Endothelial cell of umbilical vein (primary cell): ENCODE measurements around the gene SMAD1. TPM values are rescaled to one million over a fixed set of nuclear protein-coding genes. Genes with fewer than 3 reads are reported as not detected.

Source experiments
- BruUV-seq: library from RNA; stranded (reverse); fragments of 400-500 nt; replicated peaks from 2 replicates; lab custom pipeline; 2021; lab: Mats Ljungman, UMichigan
- CTCF ChIA-PET: fragments of 300-600, 350-600 bp; sonication (Branson Sonifier 250); formaldehyde crosslinking; loops from one replicate; lab custom pipeline; 2021; ENCODE audit warnings: antibody characterized with exemption, inconsistent platforms; lab: Charles Lee
- POLR2A ChIA-PET: fragments of 300-600, 350-600 bp; sonication (Branson Sonifier 250); formaldehyde crosslinking; loops from one replicate; lab custom pipeline; 2021; ENCODE audit warnings: antibody characterized with exemption, inconsistent platforms; lab: Charles Lee
- DNase-seq: peaks from one replicate; pipeline ENCODE4 v3.0.0-alpha.2; 2011; ENCODE audit warnings: low read depth, low spot score
- FAIRE-seq: peaks from 2 replicates; lab custom pipeline; 2011; peaks lifted over from hg19 to GRCh38; lab: Jason Lieb, UNC
- H2AFZ ChIP-seq: 2 replicates; pipeline ENCODE4 v1.6.0; 2012; ENCODE audit warnings: low read depth, low read length, control low read depth, inconsistent platforms
- H3K27ac ChIP-seq: 2 replicates; pipeline ENCODE4 v1.5.1; 2011; ENCODE audit warnings: low read depth, mild to moderate bottlenecking, control low read depth, low read length, moderate library complexity; ENCODE audit not compliant: insufficient read depth
- H3K27me3 ChIP-seq, 2 experiments: 2 replicates each; pipeline versions ENCODE4 v1.6.0 to v1.6.1; 2011; ENCODE audit warnings: low read length in 2 of 2, mixed read lengths in 1 of 2; ENCODE audit not compliant: control insufficient read depth in 2 of 2, insufficient read depth in 2 of 2
- H3K36me3 ChIP-seq, 2 experiments: 2 replicates in 1 of 2; 3 replicates in 1 of 2; pipeline ENCODE4 v1.5.1; 2011; ENCODE audit warnings: low read length in 2 of 2, mild to moderate bottlenecking in 1 of 2, moderate library complexity in 1 of 2; ENCODE audit not compliant: control insufficient read depth in 2 of 2, insufficient read depth in 2 of 2; ENCODE audit errors: extremely low read depth in 1 of 2
- H3K4me1 ChIP-seq: 3 replicates; pipeline ENCODE4 v1.5.1; 2011; ENCODE audit warnings: mild to moderate bottlenecking, low read length; ENCODE audit not compliant: control insufficient read depth, insufficient read depth; ENCODE audit errors: extremely low read depth
- H3K4me2 ChIP-seq: 2 replicates; pipeline ENCODE4 v1.6.1; 2011; ENCODE audit warnings: low read length, control low read depth, mixed read lengths; ENCODE audit not compliant: insufficient read depth
- H3K4me3 ChIP-seq, 3 experiments: fragments of 200-600 bp in 1 of 3; sonication (generic), shearing (Covaris generic) in 1 of 3; replicated peaks in 1 of 3; 2 replicates each; pipeline ENCODE4 v1.5.1; 2011 to 2016; ENCODE audit warnings: control low read depth in 3 of 3, low read length in 3 of 3, mild to moderate bottlenecking in 2 of 3, inconsistent platforms in 1 of 3, low read depth in 1 of 3, moderate library complexity in 1 of 3; ENCODE audit not compliant: insufficient read depth in 1 of 3
- H3K79me2 ChIP-seq: 2 replicates; pipeline ENCODE4 v1.6.0; 2012; ENCODE audit warnings: low read length, inconsistent platforms; ENCODE audit not compliant: control insufficient read depth, insufficient read depth
- H3K9ac ChIP-seq: replicated peaks from 2 replicates; pipeline ENCODE3; 2011; ENCODE audit warnings: low read length, control low read depth; ENCODE audit not compliant: insufficient read depth; ENCODE audit errors: extremely low read depth
- H3K9me1 ChIP-seq: replicated peaks from 3 replicates; pipeline ENCODE4 v1.6.0; 2011; ENCODE audit warnings: mild to moderate bottlenecking, low read length; ENCODE audit not compliant: control insufficient read depth, insufficient read depth; ENCODE audit errors: extremely low read depth
- H3K9me3 ChIP-seq: replicated peaks from 2 replicates; pipeline ENCODE4 v1.5.1; 2012; ENCODE audit warnings: low read length, inconsistent platforms; ENCODE audit not compliant: control insufficient read depth, insufficient read depth
- H4K20me1 ChIP-seq: replicated peaks from 2 replicates; pipeline ENCODE3; 2011; ENCODE audit warnings: mild to moderate bottlenecking, low read length; ENCODE audit not compliant: control insufficient read depth, insufficient read depth; ENCODE audit errors: extremely low read depth
- EZH2 ChIP-seq: IDR thresholded peaks from 2 replicates; pipeline ENCODE4 v1.6.1; 2012; ENCODE audit warnings: borderline replicate concordance, low read depth, mild to moderate bottlenecking, moderate library complexity, low read length, inconsistent platforms; ENCODE audit not compliant: severe bottlenecking
- FOS ChIP-seq: IDR thresholded peaks from 2 replicates; pipeline ENCODE4 v1.6.1; 2011; ENCODE audit warnings: mild to moderate bottlenecking, low read length, moderate library complexity, borderline replicate concordance; ENCODE audit not compliant: insufficient read depth
- GATA2 ChIP-seq: IDR thresholded peaks from 2 replicates; pipeline ENCODE4 v1.7.0; 2011; ENCODE audit warnings: low read depth, mild to moderate bottlenecking, moderate library complexity, mixed read lengths, low read length; ENCODE audit not compliant: insufficient read length, insufficient read depth
- JUN ChIP-seq: IDR thresholded peaks from 2 replicates; pipeline ENCODE4 v1.6.1; 2011; ENCODE audit warnings: borderline replicate concordance, low read depth; ENCODE audit not compliant: insufficient read length, insufficient read depth
- MYC ChIP-seq: IDR thresholded peaks from one replicate; pipeline ENCODE4 v1.6.1; 2011; ENCODE audit warnings: mild to moderate bottlenecking, low read depth, low read length
- POLR2A ChIP-seq: IDR thresholded peaks from 2 replicates; pipeline ENCODE4 v1.6.1; 2012; ENCODE audit warnings: low read depth, mild to moderate bottlenecking, control low read depth, low read length
- POLR2AphosphoS5 ChIP-seq: IDR thresholded peaks from 2 replicates; pipeline ENCODE4 v1.6.1; 2012; ENCODE audit warnings: low read depth, mild to moderate bottlenecking, control low read depth, low read length, moderate library complexity; ENCODE audit not compliant: insufficient read depth
- dilution Hi-C: fragments of 300-500 bp; cut with MboI; formaldehyde crosslinking; loops from one replicate; pipeline ENCODE4 v1.15.0; 2019; ENCODE audit warnings: low sequenced_read_pairs; ENCODE audit not compliant: extremely low pct_ligation_motif_present
- intact Hi-C: fragments of 100-400 bp; cut with micrococcal nuclease; formaldehyde crosslinking; loops from one replicate; pipeline ENCODE4 v1.10.0; 2022
- polyA plus RNA-seq, 4 experiments: library from polyadenylated mRNA; depleted of rRNA in 3 of 4; stranded (reverse) in 3 of 4; unstranded in 1 of 4; fragments of >200 nt; gene quantifications; 2 replicates each; pipeline versions ENCODE4 v1.2.1 to v1.2.3, GENCODE V29; 2011 to 2012; ENCODE audit warnings: missing spikeins in 1 of 4
- total RNA-seq: library from RNA; stranded (reverse); gene quantifications from 2 replicates; pipeline ENCODE4 v1.2.3, GENCODE V29; 2021
- TF ChIP-seq, protein P1 (sequence below), 2 donors: IDR thresholded peaks; 1 replicate in 1 of 2; 2 replicates in 1 of 2; pipeline ENCODE4 v1.5.1; 2011; ENCODE audit warnings: low read length in 2 of 2, mild to moderate bottlenecking in 2 of 2, moderate library complexity in 2 of 2, control low read depth in 1 of 2, inconsistent platforms in 1 of 2, low read depth in 1 of 2; ENCODE audit not compliant: insufficient read depth in 1 of 2; ENCODE audit errors: extremely low read depth in 1 of 2
- TF ChIP-seq, protein P2 (sequence below): IDR thresholded peaks from 2 replicates; pipeline ENCODE4 v1.6.1; 2011; ENCODE audit not compliant: insufficient read depth, insufficient read length

The SMAD1 gene
- total and polyA plus RNA-seq, 2 donors (not counting 3 experiments of a cell fraction or from before 2014, with no cell fraction given), result 101 to 116 TPM

DNA sequence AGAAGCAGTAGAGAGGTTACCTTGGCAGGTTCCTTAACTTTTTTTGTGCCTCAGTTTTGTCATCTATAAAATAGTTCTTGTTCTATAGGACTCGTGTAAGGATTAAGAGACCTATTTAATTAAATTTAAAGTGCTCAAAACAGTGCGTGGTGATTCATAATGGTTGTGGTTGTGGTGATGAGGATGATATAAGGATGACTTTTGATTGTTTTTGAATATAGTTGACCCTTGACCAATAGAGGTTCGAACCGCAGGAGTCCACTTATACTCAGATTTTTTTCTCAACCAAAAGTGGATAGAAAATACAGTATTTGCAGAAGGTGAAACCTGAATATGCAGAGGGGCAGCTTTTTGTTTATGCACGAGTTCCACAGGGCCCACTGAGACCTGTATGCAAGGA is 14.6 kb downstream of the SMAD1 start:
- intact Hi-C loops, result no loop called here
- DNase-seq (no peak), FAIRE-seq (no peak)
- Histone ChIP-seq H3K9me3 (no peaks in the 10 kb centered on the region), H3K4me2 (no peak overlapping the region), H3K27ac (no peak overlapping the region), H4K20me1 (peaks cover 2% of the 10 kb centered on the region), H3K27me3 (no peaks in the 10 kb centered on the region), H3K4me3 (no peak overlapping the region), H3K9me1 (no peaks in the 10 kb centered on the region), H3K79me2 (peaks cover 87% of the 10 kb centered on the region), H3K9ac (no peak overlapping the region), H3K4me1 (peaks cover 30% of the 10 kb centered on the region), H3K36me3 (peaks cover 0 to 2% of the 10 kb centered on the region in 2 experiments), H2AFZ (no peak overlapping the region)
- CTCF ChIA-PET, result interaction anchor here (1.9 kb wide), 2 partner anchors 113 to 262 kb away, joined by 5 to 7 read pairs; no protein-coding TSS in a partner anchor
- POLR2A ChIA-PET, result interaction anchor here (0.7 to 1.9 kb wide), 2 partner anchors 11 to 168 kb away, joined by 6 to 7 read pairs; no protein-coding TSS in a partner anchor
- dilution Hi-C loops, result no loop called here
- TF ChIP-seq JUN (no peak), FOS (no peak), GATA2 (no peak), POLR2A (no peak), POLR2AphosphoS5 (no peak), EZH2 (no peak), MYC (no peak)
- TF ChIP-seq, protein P1, sequence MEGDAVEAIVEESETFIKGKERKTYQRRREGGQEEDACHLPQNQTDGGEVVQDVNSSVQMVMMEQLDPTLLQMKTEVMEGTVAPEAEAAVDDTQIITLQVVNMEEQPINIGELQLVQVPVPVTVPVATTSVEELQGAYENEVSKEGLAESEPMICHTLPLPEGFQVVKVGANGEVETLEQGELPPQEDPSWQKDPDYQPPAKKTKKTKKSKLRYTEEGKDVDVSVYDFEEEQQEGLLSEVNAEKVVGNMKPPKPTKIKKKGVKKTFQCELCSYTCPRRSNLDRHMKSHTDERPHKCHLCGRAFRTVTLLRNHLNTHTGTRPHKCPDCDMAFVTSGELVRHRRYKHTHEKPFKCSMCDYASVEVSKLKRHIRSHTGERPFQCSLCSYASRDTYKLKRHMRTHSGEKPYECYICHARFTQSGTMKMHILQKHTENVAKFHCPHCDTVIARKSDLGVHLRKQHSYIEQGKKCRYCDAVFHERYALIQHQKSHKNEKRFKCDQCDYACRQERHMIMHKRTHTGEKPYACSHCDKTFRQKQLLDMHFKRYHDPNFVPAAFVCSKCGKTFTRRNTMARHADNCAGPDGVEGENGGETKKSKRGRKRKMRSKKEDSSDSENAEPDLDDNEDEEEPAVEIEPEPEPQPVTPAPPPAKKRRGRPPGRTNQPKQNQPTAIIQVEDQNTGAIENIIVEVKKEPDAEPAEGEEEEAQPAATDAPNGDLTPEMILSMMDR (IDR thresholded peaks at IDR 0.05; ENCODE audit: extremely low read depth in 1 of 2, insufficient read depth in 1 of 2, low read depth in 1 of 2, low read length in 2 of 2), result no peak
- TF ChIP-seq, protein P2, sequence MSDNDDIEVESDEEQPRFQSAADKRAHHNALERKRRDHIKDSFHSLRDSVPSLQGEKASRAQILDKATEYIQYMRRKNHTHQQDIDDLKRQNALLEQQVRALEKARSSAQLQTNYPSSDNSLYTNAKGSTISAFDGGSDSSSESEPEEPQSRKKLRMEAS, result no peak
- BruUV-seq, result no TSS peak
